Measurements from ENCODE around the gene GOLGA3. TPM values are rescaled to one million over a fixed set of nuclear protein-coding genes. Genes with fewer than 3 reads are reported as not detected.

Gene GOLGA3
- total and polyA plus RNA-seq, 9 of the 15 experiments (the other 6 are each of a cell fraction or from before 2014, with no cell fraction given), result 1.9 to 48.1 (median 18.4) TPM

DNA sequence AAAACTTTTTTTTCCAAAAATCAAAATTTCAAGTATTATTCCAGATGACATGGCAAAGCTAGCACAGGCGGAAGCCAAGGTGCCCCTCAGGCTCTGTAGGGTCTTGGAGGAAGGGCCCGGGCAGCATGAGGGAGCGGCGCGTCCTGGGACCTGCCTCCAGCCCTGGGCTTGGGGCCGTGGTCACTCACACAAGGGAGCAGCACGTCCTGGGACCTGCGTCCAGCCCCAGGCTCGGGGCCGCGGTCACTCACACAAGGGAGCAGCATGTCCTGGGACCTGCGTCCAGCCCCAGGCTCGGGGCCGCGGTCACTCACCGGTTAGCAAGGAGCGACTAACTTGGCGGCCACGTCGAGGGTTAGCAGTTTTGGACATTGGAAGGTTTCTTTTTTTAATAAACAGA, 11.9 kb upstream of the GOLGA3 start (continued):
- no peak for TF ChIP-seq NONO (IDR thresholded peaks at IDR 0.05; ENCODE audit: low read depth in 2 of 2, low read length in 1 of 2)
- TF ChIP-seq, protein P1, sequence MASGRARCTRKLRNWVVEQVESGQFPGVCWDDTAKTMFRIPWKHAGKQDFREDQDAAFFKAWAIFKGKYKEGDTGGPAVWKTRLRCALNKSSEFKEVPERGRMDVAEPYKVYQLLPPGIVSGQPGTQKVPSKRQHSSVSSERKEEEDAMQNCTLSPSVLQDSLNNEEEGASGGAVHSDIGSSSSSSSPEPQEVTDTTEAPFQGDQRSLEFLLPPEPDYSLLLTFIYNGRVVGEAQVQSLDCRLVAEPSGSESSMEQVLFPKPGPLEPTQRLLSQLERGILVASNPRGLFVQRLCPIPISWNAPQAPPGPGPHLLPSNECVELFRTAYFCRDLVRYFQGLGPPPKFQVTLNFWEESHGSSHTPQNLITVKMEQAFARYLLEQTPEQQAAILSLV (tag; IDR thresholded peaks at IDR 0.05), result no peak
- no peak for TF ChIP-seq TAF15 (IDR thresholded peaks at IDR 0.05; ENCODE audit: low read depth, low read length)
- TF ChIP-seq HSF4 (CRISPR knock-in tag; IDR thresholded peaks at IDR 0.05; ENCODE audit: borderline replicate concordance), result no peak
- TF ChIP-seq, protein P2, sequence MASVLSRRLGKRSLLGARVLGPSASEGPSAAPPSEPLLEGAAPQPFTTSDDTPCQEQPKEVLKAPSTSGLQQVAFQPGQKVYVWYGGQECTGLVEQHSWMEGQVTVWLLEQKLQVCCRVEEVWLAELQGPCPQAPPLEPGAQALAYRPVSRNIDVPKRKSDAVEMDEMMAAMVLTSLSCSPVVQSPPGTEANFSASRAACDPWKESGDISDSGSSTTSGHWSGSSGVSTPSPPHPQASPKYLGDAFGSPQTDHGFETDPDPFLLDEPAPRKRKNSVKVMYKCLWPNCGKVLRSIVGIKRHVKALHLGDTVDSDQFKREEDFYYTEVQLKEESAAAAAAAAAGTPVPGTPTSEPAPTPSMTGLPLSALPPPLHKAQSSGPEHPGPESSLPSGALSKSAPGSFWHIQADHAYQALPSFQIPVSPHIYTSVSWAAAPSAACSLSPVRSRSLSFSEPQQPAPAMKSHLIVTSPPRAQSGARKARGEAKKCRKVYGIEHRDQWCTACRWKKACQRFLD (CRISPR knock-in tag; IDR thresholded peaks at IDR 0.05), result no peak
- TF ChIP-seq DNMT1 (IDR thresholded peaks at IDR 0.05), result no peak
- TF ChIP-seq MTA1 (IDR thresholded peaks at IDR 0.05; ENCODE audit: borderline replicate concordance), result no peak
- TF ChIP-seq JUNB (CRISPR knock-in tag; conservative IDR thresholded peaks at IDR 0.05), result no peak
- no peak for TF ChIP-seq TSC22D4 (tag; IDR thresholded peaks at IDR 0.05)
